Liver (tissue), 3 donors: ENCODE data around the gene ADGRV1.

ENCODE experiments used
- FOXA1 ChIP-seq: IDR thresholded peaks from 2 replicates; pipeline ENCODE4 v1.6.1; 2016; ENCODE audit warnings: antibody characterized with exemption
- GABPA ChIP-seq, 2 donors: IDR thresholded peaks in 1 of 2; conservative IDR thresholded peaks in 1 of 2; 2 replicates each; pipeline ENCODE4 v1.6.1; 2016; ENCODE audit warnings: antibody characterized with exemption in 2 of 2, mild to moderate bottlenecking in 1 of 2, moderate library complexity in 1 of 2
- YY1 ChIP-seq: IDR thresholded peaks from 2 replicates; pipeline ENCODE4 v1.6.1; 2016; ENCODE audit warnings: antibody characterized with exemption, mild to moderate bottlenecking
- TF ChIP-seq, protein P1 (sequence below): fragments of 150-350 bp; IDR thresholded peaks from 2 replicates; pipeline ENCODE4 v1.5.1; 2017; ENCODE audit warnings: improper control_type of control experiment, low read depth, low read length; ENCODE audit not compliant: missing input control
- TF ChIP-seq, protein P2 (sequence below): IDR thresholded peaks from 2 replicates; pipeline ENCODE4 v1.6.1; 2016; ENCODE audit warnings: antibody characterized with exemption
- TF ChIP-seq, protein P3 (sequence below): IDR thresholded peaks from 2 replicates; pipeline ENCODE4 v1.6.1; 2016; ENCODE audit warnings: antibody characterized with exemption, mild to moderate bottlenecking
- donor health status: healthy.
- donor health status: healthy.

DNA sequence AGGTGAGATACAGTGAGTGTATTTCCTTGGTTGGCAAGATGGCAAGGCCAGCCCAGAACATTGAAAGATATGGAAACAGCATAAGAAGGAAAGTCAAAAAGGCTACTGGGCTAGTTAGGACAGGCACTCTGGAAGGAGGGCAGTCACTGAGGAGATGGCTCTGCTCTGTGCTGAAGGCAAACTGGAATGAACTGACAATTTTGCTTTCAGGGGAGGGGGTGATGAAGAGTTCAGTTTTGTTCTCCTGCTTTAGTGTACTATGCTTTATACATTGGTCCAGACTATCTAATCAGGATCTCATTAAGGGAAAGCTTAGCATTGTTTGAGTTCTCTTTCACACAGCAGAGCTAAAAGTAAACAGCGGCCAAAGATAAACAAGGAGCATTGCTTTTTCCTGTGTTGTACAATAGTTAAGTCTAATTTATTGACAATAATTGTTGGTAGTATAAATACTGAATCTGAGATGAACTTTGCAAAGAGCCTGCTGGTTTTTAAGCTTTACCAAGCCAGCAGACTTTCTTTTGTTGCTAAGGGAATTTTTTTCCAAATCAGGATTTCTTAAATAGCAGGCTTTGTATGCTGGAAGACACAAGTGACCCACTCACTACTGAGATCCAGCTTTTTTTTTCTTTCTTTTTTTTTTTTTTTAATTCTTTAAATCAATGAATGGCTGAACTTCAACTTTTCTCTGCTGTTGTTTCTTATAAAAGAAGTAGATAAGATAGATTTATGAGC, 469.0 kb downstream of the ADGRV1 start:
- TF ChIP-seq, protein P1, sequence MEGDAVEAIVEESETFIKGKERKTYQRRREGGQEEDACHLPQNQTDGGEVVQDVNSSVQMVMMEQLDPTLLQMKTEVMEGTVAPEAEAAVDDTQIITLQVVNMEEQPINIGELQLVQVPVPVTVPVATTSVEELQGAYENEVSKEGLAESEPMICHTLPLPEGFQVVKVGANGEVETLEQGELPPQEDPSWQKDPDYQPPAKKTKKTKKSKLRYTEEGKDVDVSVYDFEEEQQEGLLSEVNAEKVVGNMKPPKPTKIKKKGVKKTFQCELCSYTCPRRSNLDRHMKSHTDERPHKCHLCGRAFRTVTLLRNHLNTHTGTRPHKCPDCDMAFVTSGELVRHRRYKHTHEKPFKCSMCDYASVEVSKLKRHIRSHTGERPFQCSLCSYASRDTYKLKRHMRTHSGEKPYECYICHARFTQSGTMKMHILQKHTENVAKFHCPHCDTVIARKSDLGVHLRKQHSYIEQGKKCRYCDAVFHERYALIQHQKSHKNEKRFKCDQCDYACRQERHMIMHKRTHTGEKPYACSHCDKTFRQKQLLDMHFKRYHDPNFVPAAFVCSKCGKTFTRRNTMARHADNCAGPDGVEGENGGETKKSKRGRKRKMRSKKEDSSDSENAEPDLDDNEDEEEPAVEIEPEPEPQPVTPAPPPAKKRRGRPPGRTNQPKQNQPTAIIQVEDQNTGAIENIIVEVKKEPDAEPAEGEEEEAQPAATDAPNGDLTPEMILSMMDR: no peak
- TF ChIP-seq, protein P2, sequence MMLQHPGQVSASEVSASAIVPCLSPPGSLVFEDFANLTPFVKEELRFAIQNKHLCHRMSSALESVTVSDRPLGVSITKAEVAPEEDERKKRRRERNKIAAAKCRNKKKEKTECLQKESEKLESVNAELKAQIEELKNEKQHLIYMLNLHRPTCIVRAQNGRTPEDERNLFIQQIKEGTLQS: no peak
- TF ChIP-seq, protein P3, sequence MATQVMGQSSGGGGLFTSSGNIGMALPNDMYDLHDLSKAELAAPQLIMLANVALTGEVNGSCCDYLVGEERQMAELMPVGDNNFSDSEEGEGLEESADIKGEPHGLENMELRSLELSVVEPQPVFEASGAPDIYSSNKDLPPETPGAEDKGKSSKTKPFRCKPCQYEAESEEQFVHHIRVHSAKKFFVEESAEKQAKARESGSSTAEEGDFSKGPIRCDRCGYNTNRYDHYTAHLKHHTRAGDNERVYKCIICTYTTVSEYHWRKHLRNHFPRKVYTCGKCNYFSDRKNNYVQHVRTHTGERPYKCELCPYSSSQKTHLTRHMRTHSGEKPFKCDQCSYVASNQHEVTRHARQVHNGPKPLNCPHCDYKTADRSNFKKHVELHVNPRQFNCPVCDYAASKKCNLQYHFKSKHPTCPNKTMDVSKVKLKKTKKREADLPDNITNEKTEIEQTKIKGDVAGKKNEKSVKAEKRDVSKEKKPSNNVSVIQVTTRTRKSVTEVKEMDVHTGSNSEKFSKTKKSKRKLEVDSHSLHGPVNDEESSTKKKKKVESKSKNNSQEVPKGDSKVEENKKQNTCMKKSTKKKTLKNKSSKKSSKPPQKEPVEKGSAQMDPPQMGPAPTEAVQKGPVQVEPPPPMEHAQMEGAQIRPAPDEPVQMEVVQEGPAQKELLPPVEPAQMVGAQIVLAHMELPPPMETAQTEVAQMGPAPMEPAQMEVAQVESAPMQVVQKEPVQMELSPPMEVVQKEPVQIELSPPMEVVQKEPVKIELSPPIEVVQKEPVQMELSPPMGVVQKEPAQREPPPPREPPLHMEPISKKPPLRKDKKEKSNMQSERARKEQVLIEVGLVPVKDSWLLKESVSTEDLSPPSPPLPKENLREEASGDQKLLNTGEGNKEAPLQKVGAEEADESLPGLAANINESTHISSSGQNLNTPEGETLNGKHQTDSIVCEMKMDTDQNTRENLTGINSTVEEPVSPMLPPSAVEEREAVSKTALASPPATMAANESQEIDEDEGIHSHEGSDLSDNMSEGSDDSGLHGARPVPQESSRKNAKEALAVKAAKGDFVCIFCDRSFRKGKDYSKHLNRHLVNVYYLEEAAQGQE: no peak
- TF ChIP-seq YY1 (peak; percentile 10), GABPA (IDR thresholded peaks at IDR 0.05 in 1 of 2, conservative IDR thresholded peaks at IDR 0.05 in 1 of 2) (no peak), FOXA1 (peak; percentile 95)
